Measurements from ENCODE around the gene EML5.
"Not testable (repeated sequence)": the region's sequence is repeated elsewhere in the genome, so short reads cannot be mapped to it uniquely, and the experiment has no call there.

The EML5 gene

GRCh38 chr14:88825503-88825902 lies 32.8 kb upstream of the EML5 start:
- no peak overlapping the region for H3K27ac ChIP-seq (ENCODE audit: low read length)
- H3K4me1 ChIP-seq (ENCODE audit: insufficient read depth, low read length), result peaks cover 5% of the 10 kb centered on the region; the same call in 1 of the 2 replicates
- H3K4me3 ChIP-seq (ENCODE audit: low read length), result peak overlapping the region; percentile 85
- peak overlapping the region; percentile 85; the same call in 1 of the 2 replicates for H3K9ac ChIP-seq (ENCODE audit: low read depth, low read length)
- H3K36me3 ChIP-seq (ENCODE audit: insufficient read depth, low read depth, low read length), result no peaks in the 10 kb centered on the region
- no peaks in the 10 kb centered on the region for H3K27me3 ChIP-seq (ENCODE audit: insufficient read depth, low read length)
- H3K9me3 ChIP-seq (ENCODE audit: insufficient read depth, low read depth, low read length), result no peaks in the 10 kb centered on the region

DNA sequence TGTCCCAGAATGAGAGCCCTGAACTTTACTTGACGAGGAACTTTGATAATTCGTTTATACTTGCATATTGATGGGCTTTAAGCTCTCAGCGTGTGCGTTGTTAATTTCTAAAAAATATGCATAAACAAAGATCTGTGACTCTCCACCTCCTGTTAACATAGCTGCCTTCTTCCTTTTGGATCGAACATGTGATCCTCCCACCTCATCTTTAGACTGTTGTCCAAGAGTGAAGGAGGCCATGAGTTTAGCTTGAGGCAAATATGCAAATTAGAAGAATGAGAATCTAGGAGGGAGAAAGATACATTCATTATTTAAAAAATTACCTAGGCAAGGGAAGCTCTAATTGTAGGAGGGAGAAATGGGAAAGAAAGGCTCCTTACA lies 32.3 kb upstream of the EML5 start:
- Histone ChIP-seq H3K9me3 (ENCODE audit: insufficient read depth, low read depth, low read length) (no peaks in the 10 kb centered on the region), H3K4me3 (ENCODE audit: low read length) (peak overlapping the region; percentile 85), H3K27me3 (ENCODE audit: insufficient read depth, low read length) (no peaks in the 10 kb centered on the region), H3K4me1 (ENCODE audit: insufficient read depth, low read length) (peaks cover 5% of the 10 kb centered on the region; the same call in 1 of the 2 replicates), H3K27ac (ENCODE audit: low read length) (no peak overlapping the region), H3K9ac (ENCODE audit: low read depth, low read length) (peak overlapping the region; percentile 85), H3K36me3 (ENCODE audit: insufficient read depth, low read depth, low read length) (no peaks in the 10 kb centered on the region)

DNA sequence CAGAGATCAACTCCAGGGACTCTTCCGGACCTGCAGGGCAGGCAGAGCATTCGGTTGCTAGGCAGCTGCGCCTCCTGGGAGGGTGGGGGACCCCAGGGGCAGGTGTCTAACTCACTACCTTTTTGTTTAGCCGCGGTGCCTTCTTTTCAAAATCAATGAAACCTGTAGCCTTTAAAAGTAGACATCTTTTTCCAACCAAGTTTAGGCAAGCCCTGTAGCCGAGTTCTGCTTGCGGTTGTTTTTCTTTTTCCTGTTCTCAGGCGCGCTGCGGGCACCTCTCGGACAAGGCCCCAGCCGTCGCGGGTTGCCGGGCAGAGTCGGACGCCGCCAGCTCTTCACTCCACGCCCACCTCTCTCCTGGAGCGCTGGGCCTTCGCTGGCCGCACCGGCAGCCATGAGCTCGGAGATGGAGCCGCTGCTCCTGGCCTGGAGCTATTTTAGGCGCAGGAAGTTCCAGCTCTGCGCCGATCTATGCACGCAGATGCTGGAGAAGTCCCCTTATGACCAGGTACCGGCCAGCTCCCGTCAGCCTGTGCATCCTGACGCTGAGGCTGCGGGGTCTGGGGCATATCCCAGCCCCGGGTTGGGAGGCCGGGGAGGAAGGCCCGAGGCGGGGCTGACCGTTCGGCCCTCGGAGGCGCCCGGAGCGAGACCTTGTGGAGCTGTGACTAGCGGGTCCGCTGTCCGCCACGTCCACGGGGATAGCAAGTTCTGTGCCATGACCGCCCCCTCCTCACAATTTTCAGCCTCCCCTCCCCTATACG lies 31.7 kb upstream of the EML5 start, which contains the start of gene TTC8:
Gene TTC8, plus strand, starts transcription at position 338 of the 764 bp plus-strand sequence. Its CDS starts 57 bp downstream, at position 395.
- peaks cover 5% of the 10 kb centered on the region; the same call in 1 of the 2 replicates for H3K4me1 ChIP-seq (ENCODE audit: insufficient read depth, low read length)
- H3K36me3 ChIP-seq (ENCODE audit: insufficient read depth, low read depth, low read length), result no peaks in the 10 kb centered on the region
- no peak within 1 kb of the TSS for H3K27ac ChIP-seq (ENCODE audit: low read length)
- peak within 1 kb of the TSS; percentile 85 for H3K4me3 ChIP-seq (ENCODE audit: low read length)
- no peaks in the 10 kb centered on the region for H3K9me3 ChIP-seq (ENCODE audit: insufficient read depth, low read depth, low read length)
- no peaks in the 10 kb centered on the region for H3K27me3 ChIP-seq (ENCODE audit: insufficient read depth, low read length)
- H3K9ac ChIP-seq (ENCODE audit: low read depth, low read length), result peak within 1 kb of the TSS; percentile 85

DNA sequence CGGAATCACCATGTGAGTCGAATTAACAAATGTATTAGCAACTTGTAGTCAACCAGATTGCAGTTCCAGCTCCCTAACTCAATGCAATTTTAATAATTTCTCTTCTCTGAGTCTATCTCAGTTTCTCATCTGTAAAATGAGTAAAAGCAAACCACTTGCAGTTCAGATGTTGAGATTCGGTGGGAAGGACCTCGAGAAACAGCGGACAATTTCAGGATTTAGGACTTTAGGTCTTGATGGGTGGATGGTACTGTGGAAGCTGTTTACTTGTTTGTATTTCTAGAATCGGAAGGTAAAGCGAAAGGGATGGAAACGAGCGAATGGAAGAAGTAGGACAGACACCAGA lies 31.2 kb upstream of the EML5 start:
- no peaks in the 10 kb centered on the region for H3K36me3 ChIP-seq (ENCODE audit: insufficient read depth, low read depth, low read length)
- H3K9ac ChIP-seq (ENCODE audit: low read depth, low read length), result peak overlapping the region; percentile 85; the same call in 1 of the 2 replicates
- no peak overlapping the region for H3K27ac ChIP-seq (ENCODE audit: low read length)
- H3K4me1 ChIP-seq (ENCODE audit: insufficient read depth, low read length), result peaks cover 5% of the 10 kb centered on the region; the same call in 1 of the 2 replicates
- no peaks in the 10 kb centered on the region for H3K9me3 ChIP-seq (ENCODE audit: insufficient read depth, low read depth, low read length)
- H3K27me3 ChIP-seq (ENCODE audit: insufficient read depth, low read length), result no peaks in the 10 kb centered on the region
- peak overlapping the region; percentile 85 for H3K4me3 ChIP-seq (ENCODE audit: low read length)

- Histone ChIP-seq H3K4me3 (ENCODE audit: low read length) (no peak overlapping the region), H3K9ac (ENCODE audit: low read depth, low read length) (no peak overlapping the region), H3K27ac (ENCODE audit: low read length) (no peak overlapping the region), H3K9me3 (ENCODE audit: insufficient read depth, low read depth, low read length) (no peaks in the 10 kb centered on the region), H3K27me3 (ENCODE audit: insufficient read depth, low read length) (no peaks in the 10 kb centered on the region), H3K36me3 (ENCODE audit: insufficient read depth, low read depth, low read length) (no peaks in the 10 kb centered on the region), H3K4me1 (ENCODE audit: insufficient read depth, low read length) (peaks cover 5% of the 10 kb centered on the region; the same call in 1 of the 2 replicates)
Measured at GRCh38 chr14:88821888-88822287, 29.1 kb upstream of the EML5 start.

GRCh38 chr14:88821378-88821777 lies 28.6 kb upstream of the EML5 start:
- Histone ChIP-seq H3K27me3 (ENCODE audit: insufficient read depth, low read length) (no peaks in the 10 kb centered on the region), H3K4me1 (ENCODE audit: insufficient read depth, low read length) (peaks cover 5% of the 10 kb centered on the region; the same call in 1 of the 2 replicates), H3K27ac (ENCODE audit: low read length) (no peak overlapping the region), H3K9ac (ENCODE audit: low read depth, low read length) (no peak overlapping the region), H3K4me3 (ENCODE audit: low read length) (no peak overlapping the region), H3K36me3 (ENCODE audit: insufficient read depth, low read depth, low read length) (no peaks in the 10 kb centered on the region), H3K9me3 (ENCODE audit: insufficient read depth, low read depth, low read length) (no peaks in the 10 kb centered on the region)

DNA sequence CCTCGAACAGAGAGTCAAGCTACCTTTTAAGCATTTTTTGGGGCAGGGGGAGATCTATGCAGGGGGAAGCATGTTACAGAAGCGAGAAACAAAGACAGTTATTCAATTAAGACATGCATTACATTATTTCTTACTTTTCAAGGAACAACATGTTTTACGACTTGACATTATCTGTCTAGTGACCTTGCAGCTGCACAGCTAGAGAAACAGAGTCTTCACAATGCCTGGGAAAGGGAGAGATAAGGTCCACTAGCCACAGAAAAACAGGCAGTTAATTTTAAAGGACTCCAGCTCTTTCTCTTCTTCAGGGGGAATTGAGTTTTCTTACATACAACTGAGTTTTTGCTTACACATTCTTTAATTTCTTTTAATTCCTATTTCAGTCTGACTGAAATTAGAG lies 26.9 kb upstream of the EML5 start:
- H3K27me3 ChIP-seq (ENCODE audit: insufficient read depth, low read length); H3K4me1 ChIP-seq (ENCODE audit: insufficient read depth, low read length); H3K9me3 ChIP-seq (ENCODE audit: insufficient read depth, low read depth, low read length); H3K4me3 ChIP-seq (ENCODE audit: low read length); H3K36me3 ChIP-seq (ENCODE audit: insufficient read depth, low read depth, low read length); H3K27ac ChIP-seq (ENCODE audit: low read length); H3K9ac ChIP-seq (ENCODE audit: low read depth, low read length): not testable (repeated sequence)

DNA sequence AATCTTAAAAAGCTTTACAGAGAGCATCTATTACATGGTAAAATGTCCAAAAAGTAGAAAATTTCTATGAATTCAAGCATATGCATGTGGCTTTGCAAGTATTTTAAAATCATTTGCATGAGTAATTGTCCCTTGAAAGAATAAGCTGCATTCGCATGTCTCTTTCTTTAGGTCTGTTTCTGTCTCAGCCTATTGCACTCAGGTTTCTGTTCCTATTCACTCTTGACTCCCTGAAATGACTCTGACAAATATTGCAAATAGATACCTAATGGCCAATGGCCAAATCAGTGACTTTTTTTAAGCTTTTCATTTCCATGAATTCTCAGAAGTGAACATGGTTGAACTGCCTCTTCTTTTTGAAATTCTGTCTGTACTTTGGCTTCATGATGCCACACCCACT lies 25.3 kb upstream of the EML5 start:
- H3K36me3 ChIP-seq (ENCODE audit: insufficient read depth, low read depth, low read length), result no peaks in the 10 kb centered on the region
- no peaks in the 10 kb centered on the region for H3K4me1 ChIP-seq (ENCODE audit: insufficient read depth, low read length)
- no peak overlapping the region for H3K4me3 ChIP-seq (ENCODE audit: low read length)
- no peak overlapping the region for H3K9ac ChIP-seq (ENCODE audit: low read depth, low read length)
- H3K27me3 ChIP-seq (ENCODE audit: insufficient read depth, low read length), result no peaks in the 10 kb centered on the region
- H3K27ac ChIP-seq (ENCODE audit: low read length), result no peak overlapping the region
- H3K9me3 ChIP-seq (ENCODE audit: insufficient read depth, low read depth, low read length), result no peaks in the 10 kb centered on the region

DNA sequence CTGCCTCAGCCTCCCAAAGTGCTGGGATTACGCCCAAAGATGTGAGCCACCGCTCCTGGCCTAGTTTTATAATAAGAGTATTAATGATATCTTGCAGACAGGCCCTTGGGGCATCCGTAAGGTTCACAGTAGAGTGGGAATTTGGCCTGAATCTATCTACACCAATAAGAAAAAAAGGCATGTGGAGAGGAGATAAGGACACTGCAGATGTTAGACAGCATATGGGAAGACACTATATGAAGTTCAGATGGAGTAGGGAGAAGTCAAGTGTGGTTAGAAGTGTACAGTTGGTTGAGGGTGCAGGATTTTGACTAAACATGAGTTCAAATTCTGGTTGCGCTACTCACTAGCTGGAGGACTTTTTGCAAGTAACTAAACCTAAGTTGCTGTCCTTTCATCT lies 23.2 kb upstream of the EML5 start:
- Histone ChIP-seq H3K9ac (ENCODE audit: low read depth, low read length) (no peak overlapping the region), H3K4me1 (ENCODE audit: insufficient read depth, low read length) (no peaks in the 10 kb centered on the region), H3K27me3 (ENCODE audit: insufficient read depth, low read length) (no peaks in the 10 kb centered on the region), H3K27ac (ENCODE audit: low read length) (no peak overlapping the region), H3K4me3 (ENCODE audit: low read length) (no peak overlapping the region), H3K9me3 (ENCODE audit: insufficient read depth, low read depth, low read length) (no peaks in the 10 kb centered on the region), H3K36me3 (ENCODE audit: insufficient read depth, low read depth, low read length) (no peaks in the 10 kb centered on the region)

DNA sequence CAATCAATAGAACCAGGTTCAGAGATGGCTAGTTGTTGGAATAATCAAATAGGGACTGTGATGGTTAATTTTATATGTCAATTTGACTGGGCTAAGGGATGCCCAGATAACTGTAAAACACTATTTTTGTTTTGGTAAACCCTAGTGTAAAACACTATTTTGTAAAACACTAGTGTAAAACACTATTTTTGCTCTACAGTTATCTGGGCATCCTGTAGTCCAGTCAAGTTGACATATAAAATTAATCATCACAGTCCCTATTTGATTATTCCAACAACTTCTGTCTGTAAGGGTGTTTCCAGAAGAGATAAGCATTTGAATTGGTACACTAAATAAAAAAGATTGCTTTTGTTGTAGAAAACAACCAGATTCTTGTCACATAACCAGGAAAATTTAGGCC lies 15.6 kb upstream of the EML5 start:
- peaks cover 3% of the 10 kb centered on the region; the same call in 1 of the 2 replicates for H3K9me3 ChIP-seq (ENCODE audit: insufficient read depth, low read depth, low read length)
- H3K4me3 ChIP-seq (ENCODE audit: low read length), result no peak overlapping the region
- no peak overlapping the region for H3K9ac ChIP-seq (ENCODE audit: low read depth, low read length)
- no peaks in the 10 kb centered on the region for H3K4me1 ChIP-seq (ENCODE audit: insufficient read depth, low read length)
- H3K36me3 ChIP-seq (ENCODE audit: insufficient read depth, low read depth, low read length), result no peaks in the 10 kb centered on the region
- no peak overlapping the region for H3K27ac ChIP-seq (ENCODE audit: low read length)
- H3K27me3 ChIP-seq (ENCODE audit: insufficient read depth, low read length), result no peaks in the 10 kb centered on the region

GRCh38 chr14:88804477-88804876 lies 11.7 kb upstream of the EML5 start:
- no peaks in the 10 kb centered on the region for H3K4me1 ChIP-seq (ENCODE audit: insufficient read depth, low read length)
- H3K4me3 ChIP-seq (ENCODE audit: low read length), result no peak overlapping the region
- H3K36me3 ChIP-seq (ENCODE audit: insufficient read depth, low read depth, low read length), result no peaks in the 10 kb centered on the region
- H3K27me3 ChIP-seq (ENCODE audit: insufficient read depth, low read length), result no peaks in the 10 kb centered on the region
- peaks cover 3% of the 10 kb centered on the region; the same call in 1 of the 2 replicates for H3K9me3 ChIP-seq (ENCODE audit: insufficient read depth, low read depth, low read length)
- no peak overlapping the region for H3K27ac ChIP-seq (ENCODE audit: low read length)
- no peak overlapping the region for H3K9ac ChIP-seq (ENCODE audit: low read depth, low read length)

DNA sequence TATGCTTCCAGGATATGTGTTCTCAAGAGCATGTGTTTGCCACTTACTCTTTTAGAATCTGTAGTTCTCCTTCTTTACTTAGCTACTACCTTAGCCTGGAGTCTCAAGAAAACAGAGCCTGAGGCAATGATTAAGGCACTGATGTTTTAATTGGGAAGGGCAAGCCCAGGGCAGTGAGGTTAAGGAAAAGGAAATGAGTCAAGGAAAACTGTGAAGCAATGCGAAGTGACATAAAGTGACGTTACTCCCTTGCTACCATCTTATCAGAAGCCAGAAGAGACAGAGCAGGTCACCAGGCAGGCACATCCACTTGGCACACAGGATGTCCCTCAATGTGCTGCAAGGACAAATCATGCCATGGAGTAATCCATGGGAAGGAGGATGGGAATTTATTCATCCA lies 11.3 kb upstream of the EML5 start:
- no peaks in the 10 kb centered on the region for H3K27me3 ChIP-seq (ENCODE audit: insufficient read depth, low read length)
- no peaks in the 10 kb centered on the region for H3K36me3 ChIP-seq (ENCODE audit: insufficient read depth, low read depth, low read length)
- no peak overlapping the region for H3K4me3 ChIP-seq (ENCODE audit: low read length)
- no peak overlapping the region for H3K27ac ChIP-seq (ENCODE audit: low read length)
- no peaks in the 10 kb centered on the region for H3K4me1 ChIP-seq (ENCODE audit: insufficient read depth, low read length)
- H3K9ac ChIP-seq (ENCODE audit: low read depth, low read length), result no peak overlapping the region
- H3K9me3 ChIP-seq (ENCODE audit: insufficient read depth, low read depth, low read length), result no peaks in the 10 kb centered on the region
